Measurements from ENCODE around the gene SERTM1.

DNA sequence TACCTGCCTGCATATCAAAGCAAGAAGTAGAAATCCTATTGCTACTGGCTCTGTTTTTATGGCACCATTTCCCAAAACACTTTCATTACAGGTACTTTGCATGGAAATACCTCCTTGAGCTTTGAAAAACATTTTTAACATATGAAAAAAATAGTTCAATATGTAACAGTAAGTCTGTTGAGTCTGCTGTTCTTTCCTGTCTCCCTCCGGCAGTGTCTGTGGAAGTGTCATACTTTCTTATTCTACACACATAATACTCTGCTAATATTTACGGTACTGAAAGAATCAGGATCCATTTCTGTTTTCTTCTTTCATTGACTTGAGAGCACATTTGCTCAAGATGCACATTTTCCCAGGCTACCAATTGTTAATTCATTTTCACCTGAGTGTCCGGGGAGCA lies 8.2 kb upstream of the SERTM1 start:
- TF ChIP-seq FOXJ3 (CRISPR knock-in tag; IDR thresholded peaks at IDR 0.05; ENCODE audit: borderline replicate concordance) (no peak), CBFB (CRISPR knock-in tag; IDR thresholded peaks at IDR 0.05; ENCODE audit: low read depth) (no peak), NR3C1 (CRISPR knock-in tag; conservative IDR thresholded peaks at IDR 0.05; ENCODE audit: low read depth) (no peak)
- TF ChIP-seq, protein P1, sequence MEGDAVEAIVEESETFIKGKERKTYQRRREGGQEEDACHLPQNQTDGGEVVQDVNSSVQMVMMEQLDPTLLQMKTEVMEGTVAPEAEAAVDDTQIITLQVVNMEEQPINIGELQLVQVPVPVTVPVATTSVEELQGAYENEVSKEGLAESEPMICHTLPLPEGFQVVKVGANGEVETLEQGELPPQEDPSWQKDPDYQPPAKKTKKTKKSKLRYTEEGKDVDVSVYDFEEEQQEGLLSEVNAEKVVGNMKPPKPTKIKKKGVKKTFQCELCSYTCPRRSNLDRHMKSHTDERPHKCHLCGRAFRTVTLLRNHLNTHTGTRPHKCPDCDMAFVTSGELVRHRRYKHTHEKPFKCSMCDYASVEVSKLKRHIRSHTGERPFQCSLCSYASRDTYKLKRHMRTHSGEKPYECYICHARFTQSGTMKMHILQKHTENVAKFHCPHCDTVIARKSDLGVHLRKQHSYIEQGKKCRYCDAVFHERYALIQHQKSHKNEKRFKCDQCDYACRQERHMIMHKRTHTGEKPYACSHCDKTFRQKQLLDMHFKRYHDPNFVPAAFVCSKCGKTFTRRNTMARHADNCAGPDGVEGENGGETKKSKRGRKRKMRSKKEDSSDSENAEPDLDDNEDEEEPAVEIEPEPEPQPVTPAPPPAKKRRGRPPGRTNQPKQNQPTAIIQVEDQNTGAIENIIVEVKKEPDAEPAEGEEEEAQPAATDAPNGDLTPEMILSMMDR (IDR thresholded peaks at IDR 0.05): no peak
- TF ChIP-seq, protein P2, sequence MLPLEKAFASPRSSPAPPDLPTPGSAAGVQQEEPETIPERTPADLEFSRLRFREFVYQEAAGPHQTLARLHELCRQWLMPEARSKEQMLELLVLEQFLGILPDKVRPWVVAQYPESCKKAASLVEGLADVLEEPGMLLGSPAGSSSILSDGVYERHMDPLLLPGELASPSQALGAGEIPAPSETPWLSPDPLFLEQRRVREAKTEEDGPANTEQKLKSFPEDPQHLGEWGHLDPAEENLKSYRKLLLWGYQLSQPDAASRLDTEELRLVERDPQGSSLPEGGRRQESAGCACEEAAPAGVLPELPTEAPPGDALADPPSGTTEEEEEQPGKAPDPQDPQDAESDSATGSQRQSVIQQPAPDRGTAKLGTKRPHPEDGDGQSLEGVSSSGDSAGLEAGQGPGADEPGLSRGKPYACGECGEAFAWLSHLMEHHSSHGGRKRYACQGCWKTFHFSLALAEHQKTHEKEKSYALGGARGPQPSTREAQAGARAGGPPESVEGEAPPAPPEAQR (CRISPR knock-in tag; IDR thresholded peaks at IDR 0.05): no peak
- TF ChIP-seq, protein P3, sequence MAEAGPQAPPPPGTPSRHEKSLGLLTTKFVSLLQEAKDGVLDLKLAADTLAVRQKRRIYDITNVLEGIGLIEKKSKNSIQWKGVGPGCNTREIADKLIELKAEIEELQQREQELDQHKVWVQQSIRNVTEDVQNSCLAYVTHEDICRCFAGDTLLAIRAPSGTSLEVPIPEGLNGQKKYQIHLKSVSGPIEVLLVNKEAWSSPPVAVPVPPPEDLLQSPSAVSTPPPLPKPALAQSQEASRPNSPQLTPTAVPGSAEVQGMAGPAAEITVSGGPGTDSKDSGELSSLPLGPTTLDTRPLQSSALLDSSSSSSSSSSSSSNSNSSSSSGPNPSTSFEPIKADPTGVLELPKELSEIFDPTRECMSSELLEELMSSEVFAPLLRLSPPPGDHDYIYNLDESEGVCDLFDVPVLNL (CRISPR knock-in tag; IDR thresholded peaks at IDR 0.05; ENCODE audit: borderline replicate concordance, low read depth): no peak
- TF ChIP-seq, protein P4, sequence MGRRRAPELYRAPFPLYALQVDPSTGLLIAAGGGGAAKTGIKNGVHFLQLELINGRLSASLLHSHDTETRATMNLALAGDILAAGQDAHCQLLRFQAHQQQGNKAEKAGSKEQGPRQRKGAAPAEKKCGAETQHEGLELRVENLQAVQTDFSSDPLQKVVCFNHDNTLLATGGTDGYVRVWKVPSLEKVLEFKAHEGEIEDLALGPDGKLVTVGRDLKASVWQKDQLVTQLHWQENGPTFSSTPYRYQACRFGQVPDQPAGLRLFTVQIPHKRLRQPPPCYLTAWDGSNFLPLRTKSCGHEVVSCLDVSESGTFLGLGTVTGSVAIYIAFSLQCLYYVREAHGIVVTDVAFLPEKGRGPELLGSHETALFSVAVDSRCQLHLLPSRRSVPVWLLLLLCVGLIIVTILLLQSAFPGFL (CRISPR knock-in tag; IDR thresholded peaks at IDR 0.05; ENCODE audit: borderline replicate concordance): no peak

Data from WTC11 (cell line).